GM18502 (cell line): ENCODE measurements around the gene PTPA.
"Not testable (repeated sequence)": the region's sequence is repeated elsewhere in the genome, so short reads cannot be mapped to it uniquely, and the experiment has no call there.

Source experiments
- ATAC-seq: cut with Tn5 transposase; IDR thresholded peaks from one replicate; pipeline ENCODE4 v1.9.1; 2021; ENCODE audit warnings: mild to moderate bottlenecking; ENCODE audit not compliant: unreplicated experiment, poor library complexity

Gene PTPA

DNA sequence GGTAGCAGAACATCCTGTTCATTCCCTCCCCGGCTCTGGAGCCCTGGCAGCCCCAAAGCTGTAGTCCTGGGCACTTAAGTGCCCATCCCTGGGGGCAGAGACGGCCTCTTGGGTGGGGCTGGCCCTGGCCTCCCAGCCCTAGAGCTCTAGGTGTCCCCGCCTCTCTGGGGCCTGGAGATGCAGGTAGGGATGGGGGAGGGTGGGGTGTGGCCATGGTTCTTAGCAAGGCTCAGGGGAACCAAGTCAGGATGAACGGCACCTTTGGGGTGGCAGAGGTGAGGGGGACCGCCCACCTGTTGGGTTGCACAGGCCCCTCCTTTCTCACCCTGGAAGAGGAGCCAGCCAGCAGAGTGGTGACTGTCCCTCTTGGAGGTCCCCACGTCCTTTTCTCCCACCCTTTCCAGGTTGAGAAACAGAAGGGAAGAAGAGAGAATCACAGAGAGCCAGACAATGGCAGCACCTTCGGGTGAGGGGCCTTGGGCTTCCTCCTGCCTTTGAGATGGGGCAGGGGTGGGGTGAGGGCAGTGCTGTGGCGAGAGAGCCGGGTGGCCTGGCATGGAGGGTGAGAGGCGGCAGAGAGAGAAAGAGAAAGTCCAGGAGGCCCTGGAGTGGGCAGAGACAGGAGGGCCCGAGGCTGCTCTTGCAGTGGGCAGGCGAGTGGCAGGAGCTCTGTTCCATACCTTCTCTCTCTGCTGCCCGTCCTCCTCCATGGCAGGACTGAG, 3.0 kb upstream of the PTPA start:
- ATAC-seq = no peak

DNA sequence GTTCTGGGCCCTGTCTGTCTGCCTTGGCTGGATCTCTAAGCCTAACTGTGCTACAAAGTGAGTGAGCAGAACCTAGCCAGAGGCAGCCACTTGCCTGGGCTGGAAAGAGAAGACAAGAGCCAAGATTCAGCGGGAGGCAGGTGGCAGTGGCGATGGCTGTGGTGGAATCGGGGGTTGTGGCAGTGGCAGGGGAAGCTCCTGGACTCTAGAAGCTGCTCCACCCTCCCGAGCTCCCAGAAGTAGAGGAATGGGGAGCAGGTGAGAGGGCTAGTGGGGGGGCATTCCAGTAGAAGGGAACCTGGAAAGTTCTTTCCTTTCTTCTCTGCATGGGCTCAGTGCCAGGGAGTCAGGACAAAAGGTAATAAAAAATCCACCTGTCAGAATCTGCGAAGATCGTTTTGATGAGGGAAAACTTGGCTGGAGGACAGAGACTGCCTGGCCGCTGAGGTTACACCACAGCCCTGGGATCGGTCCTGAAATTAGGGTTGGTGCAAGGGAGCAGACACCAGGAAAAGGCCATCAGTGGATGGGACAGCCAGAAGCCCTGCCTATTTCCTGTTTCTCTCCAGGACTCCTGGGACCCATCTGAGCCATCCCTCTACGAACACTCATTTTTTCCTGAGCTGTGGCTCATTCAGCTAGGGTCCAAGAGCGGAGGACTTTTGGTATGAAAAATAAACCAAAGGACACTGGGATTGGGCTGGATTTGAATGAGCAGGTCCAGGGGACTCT, 2.2 kb upstream of the PTPA start:
- ATAC-seq = no peak

DNA sequence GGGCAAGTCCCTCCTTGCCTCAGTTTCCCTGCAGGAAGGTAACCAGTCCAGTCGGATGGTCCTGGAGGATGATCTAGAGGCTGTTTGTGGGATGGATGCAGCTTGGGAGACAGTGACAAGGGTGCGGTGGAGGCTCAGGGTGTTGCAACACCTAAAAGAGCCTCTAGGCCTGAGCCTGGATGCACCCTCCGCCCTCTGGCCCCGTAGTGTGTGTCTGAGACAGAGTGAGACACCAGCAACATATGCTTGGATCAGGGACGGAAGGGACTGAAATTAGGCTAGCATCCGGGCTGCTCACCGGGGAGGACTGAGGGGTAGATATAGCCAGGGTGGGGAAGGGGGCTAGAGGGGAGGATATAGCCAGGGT, 1.7 kb upstream of the PTPA start:
- no peak for ATAC-seq

DNA sequence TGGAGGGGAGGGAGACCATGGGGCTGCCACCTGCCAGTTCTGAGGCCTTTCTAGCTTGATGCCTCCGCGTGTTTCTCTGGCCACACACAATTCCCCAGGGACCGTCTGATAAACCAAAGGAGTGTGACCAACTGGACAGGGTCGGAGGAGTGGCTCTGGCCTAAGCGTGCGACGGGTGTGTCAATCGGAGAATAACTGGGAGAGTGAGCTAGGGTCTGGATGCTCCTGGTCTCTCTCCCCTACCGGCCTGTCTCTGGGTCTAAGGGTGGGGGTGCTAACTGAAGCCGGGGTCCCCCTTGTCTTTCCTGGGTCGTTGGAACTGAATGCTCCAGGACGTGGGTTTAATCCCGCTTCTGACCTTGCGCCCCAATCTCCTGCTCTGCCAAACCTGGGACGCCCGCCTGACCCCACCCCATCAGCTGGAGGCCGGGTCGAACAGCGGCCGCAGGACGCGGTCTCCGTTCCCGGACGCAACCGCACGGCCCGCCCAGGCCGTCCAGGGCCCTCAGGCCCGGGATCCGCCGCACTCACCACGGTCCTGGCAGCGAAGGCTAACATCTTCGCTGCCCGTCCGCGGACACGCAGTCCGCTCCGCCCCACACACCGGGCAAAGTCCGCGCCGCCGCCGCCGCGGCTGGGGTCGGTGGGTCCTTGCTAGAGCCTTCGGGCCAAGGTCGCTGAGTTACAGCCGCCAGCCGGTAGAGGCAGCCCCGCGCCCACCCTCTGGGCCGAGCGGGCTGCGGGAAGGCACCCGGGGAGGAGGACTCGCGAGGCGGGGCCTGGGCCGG, 1.1 kb upstream of the PTPA start:
- peak; percentile 13 for ATAC-seq

DNA sequence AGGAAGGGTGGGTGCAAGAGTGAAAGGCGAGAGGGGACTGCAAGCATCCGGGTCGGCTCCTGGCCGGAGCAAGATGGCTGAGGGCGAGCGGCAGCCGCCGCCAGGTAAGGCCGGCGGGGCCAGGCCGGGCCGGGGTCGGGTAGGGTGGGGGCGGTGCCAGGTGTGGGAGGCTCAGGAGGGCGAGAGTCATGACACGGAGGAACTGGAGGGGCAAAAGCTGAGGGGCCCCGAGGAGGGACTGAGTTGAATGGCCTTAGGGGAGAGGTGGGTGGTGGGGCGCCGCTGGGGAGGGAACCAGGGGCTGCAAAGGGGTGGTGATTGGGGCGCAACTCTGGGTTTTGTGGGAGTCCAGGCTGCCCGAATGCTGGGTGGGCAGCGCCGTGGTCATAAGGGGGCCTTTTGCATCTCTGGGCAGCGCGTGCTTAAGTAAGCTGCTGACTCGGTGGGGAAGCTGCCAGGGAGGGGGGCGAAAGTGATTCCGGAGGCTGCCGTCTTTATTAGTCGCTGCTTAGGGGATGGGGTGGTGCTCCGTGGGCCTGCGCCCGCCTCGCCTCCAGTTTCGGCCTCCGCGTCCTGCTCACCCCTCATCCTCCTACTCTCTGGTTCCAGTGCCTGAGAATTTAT, 425 bp downstream of the PTPA start:
- peak; percentile 38 for ATAC-seq

DNA sequence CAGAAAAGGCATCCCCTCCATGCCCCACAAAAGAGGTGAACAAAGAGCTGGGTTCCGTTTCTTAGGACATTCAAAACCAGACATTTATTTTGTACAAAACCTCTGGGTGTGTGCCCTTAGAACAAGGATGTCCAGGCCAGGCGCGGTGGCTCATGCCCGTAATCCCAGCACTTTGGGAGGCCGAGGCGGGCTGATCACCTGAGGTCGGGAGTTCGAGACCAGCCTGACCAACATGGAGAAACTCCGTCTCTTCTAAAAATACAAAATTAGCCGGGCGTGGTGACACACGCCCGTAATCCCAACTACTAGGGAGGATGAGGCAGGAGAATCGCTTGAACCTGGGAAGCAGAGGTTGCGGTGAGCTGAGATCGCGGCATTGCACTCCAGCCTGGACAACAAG, 1.3 kb downstream of the PTPA start:
- not testable (repeated sequence) for ATAC-seq

DNA sequence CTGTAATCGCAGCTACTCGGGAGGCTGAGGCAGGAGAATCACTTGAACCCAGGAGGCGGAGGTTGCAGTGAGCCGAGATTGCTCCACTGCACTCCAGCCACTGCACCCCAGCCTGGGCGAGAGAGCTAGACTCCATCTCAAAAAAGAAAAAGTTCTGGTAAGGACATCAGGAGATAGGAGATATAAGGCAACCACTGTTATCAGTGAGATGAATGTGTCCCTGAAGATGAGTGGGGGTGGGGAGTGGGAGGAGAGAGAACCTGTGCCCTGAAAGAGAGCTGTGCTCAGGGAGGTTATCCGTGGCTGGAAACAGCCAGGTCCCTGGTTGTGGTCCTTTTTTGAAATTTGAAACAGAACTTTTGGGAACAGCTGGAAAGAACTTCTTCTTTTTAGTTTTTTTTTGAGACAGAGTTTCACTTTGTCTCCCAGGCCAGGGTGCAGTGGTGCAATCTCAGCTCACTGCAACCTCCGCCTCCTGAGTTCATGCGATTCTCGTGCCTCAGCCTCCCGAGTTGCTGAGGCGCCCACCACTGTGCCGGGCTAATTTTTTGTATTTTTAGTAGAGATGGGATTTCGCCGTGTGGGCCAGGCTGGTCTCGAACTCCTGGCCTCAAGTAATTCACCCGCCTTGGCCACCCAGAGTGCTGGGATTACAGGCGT, 2.6 kb downstream of the PTPA start:
- no peak for ATAC-seq

DNA sequence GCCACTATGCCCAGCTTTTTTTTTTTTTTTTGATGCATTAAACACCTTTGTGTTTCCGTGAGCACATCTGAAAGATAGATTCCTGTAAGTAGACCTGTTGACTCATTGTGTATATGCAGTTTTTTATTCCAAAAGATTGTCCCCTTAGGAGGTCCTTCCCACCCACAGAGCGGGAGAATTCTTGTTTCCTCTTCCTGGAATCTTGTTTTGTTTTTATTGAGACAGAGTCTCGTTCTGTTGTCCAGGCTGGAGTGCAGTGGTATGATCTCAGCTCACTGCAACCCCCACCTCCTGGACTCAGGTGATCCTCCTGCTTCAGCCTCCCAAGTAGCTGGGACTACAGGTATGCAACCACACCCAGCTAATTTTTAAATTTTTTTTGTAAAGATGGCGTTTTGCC, 7.6 kb downstream of the PTPA start:
- ATAC-seq = no peak

DNA sequence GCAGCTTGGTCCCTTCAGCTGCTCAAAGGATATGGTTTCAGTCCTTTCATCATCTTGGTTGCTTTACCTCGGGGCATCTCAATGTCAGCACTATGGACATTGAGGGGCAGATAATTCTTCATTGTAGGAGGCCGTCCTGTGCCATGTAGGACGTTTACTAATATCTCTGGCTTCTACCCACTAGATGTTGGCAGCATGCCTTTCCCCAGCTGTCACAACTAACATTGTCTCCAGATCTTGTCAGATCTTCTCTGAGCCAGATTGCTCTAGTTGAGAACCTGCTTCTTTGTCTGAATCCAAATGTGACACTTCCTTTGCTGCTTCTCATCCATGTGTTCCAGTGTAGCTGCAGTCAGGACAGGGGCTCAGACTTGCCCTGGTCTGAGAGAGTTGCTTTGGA, 10.3 kb downstream of the PTPA start:
- ATAC-seq = no peak

DNA sequence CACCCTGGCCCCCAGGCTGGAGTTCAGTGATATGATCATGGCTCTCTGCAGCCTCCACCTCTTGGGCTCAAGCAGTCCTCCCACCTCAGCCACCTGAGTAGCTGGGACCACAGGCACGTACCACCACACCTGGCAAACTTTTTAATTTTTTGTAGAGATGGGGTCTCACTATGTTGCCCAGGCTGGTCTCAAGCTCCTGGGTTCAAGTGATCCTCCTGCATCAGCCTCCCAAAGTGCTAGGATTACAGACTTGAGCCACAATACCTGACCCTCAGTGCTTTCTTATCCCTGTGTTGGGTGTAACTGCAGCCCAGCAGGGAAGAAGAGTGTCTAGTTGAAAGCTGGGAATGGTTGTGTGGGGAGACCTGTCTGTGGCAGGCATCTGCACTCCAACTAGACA, 10.9 kb downstream of the PTPA start:
- ATAC-seq = no peak

DNA sequence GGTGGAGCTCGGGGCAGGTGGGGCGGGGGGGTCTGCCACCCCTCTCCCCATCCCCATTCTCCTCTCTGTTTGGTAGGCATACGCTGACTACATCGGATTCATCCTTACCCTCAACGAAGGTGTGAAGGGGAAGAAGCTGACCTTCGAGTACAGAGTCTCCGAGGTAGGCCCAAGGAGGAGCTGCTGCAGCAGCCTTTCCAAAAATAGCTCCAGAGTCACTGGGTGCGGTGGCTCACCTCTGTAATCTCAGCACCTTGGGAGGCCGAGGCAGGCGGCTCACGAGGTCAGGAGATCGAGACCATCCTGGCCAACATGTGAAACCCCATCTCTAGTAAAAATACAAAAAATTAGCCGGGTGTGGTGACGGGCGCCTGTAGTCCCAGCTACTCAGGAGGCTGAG, 11.8 kb downstream of the PTPA start:
- ATAC-seq = not testable (repeated sequence)

DNA sequence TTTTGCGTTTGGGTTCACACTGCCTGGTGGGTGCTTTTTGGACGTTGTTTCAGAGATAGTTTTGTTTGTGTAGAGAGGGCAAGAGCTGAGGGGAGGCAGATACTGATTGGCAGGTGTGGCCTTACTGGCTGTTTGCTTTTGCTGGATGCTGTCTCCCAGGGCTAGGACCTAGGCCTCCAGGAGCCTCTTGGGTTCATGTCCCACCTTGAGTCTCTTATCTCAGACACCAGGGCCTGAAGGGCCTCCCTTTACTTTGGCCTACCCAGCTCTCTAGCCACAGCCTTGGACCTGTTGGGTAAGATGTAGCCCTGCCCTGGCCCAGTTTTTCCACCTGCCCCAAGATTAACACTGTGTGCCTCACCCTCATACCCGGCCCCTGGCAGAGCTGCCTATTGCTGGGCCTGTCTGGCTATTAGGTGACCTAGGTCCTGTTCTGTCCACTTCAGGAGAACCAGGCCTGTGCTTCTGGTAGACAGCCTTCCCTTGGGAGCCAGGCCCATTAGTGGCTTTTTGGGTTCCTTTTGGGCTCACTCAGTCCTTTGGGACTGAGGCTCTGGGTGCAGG, 13.4 kb downstream of the PTPA start:
- ATAC-seq = no peak

DNA sequence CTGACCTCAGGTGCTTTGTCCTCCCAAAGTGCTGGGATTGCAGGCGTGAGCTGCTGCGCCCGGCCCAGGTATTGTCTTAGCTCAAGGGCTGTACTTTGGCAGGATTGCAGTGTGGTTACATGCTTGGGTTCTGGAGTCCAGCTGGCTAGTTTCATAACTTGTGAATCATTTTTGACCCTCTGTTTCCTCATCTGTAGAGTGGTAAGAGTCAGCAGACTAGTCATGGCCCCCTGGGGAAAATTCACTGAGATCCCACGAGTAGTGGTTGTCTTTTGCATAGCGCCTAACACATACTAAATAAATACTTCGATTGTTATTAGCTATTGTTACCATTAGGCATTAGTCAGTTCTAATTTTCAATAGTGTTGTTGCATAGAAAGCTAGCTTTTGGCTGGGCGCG, 14.3 kb downstream of the PTPA start:
- no peak for ATAC-seq

DNA sequence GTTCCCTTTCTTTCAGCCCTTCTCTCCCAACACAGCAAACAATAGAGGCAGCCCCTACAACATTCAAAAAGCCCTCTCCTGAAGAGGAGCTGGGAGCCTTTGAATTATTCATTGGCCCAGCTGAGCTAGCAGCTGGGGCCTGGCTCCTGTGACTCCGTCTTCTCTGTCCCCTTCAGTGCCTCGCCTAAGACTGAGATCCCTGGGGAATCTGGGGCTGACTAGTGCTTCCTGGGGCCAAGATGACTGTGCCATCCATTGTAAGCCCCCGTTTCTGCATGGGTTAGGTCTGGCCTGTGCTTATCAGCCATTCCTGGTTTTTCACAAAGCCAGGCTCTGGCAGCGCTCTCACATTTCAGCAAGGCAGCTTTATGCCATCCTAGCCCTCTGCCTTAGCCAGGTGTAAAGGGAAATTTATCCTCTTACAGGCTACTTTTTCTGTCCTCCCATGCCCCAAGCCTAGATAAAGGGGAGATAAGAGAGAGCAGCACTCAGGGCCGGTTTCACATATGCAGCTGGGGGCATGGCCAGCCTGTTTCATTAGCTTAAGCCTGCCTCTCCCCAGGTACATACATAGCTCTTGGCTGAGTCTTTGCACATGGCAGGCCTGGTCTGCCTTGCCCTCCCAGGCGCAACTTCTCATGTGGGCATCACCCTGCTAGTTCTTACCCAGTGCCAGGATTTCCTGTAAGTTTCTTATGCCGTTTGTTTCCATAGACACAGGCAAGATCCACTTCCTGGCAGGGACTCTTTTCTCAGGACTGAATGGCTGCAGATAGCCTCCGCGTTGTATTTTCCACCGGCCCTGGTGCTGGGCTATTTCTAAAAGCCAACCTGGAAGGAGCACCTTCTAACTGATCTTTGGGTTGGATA, 15.8 kb downstream of the PTPA start:
- ATAC-seq = no peak

DNA sequence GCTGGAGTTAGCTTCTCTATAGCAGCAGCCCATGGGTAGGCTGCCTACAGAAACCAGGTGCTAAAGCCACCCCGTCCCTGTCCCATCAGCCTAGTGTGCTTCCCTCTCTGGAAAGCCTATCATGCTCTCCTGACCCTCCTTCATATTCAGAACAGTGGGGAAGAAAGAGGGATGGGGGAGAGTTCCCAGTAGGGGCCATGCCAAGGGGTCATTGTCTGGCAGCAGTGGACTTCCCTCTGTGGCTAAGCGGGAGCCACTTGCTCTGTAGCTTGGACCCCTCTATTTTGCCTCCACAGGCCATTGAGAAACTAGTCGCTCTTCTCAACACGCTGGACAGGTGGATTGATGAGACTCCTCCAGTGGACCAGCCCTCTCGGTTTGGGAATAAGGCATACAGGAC, 17.5 kb downstream of the PTPA start:
- ATAC-seq = no peak

DNA sequence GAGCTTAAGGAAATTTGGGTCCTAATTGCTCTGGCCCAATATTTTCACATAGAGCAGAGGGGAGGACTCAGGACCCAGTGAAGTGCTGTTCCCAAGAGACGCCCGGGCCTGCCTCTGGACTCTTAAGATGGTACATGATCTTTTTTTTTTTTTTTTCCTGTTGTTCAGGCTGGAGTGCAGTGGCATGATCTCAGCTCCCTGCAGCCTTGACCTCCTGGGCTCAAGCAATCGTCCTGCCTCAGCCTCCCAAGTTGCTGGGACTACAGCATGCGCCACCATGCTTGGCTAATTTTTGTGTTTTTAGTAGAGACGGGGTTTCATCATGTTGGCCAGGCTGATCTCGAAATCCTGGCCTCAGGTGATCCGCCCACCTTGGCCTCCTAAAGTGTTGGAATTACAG, 19.1 kb downstream of the PTPA start:
- not testable (repeated sequence) for ATAC-seq

DNA sequence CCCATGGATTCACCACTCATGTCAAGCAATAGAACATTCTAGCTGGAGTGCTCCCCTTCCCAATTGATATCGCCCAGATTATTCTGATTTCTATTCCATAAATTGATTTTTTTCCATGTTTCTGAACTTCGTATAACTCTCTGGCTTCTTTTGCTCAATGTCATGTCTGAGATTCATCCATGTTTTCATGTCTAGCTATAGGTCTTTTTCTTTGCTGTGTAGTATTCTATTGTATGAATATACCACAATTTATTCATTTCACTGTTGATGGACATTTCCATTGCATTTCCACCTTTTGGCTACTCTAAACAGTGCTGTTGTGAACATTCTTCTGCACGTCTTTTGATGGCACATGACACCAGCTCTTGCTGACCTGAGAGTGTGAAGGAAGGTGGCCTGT, 19.6 kb downstream of the PTPA start:
- ATAC-seq = no peak

DNA sequence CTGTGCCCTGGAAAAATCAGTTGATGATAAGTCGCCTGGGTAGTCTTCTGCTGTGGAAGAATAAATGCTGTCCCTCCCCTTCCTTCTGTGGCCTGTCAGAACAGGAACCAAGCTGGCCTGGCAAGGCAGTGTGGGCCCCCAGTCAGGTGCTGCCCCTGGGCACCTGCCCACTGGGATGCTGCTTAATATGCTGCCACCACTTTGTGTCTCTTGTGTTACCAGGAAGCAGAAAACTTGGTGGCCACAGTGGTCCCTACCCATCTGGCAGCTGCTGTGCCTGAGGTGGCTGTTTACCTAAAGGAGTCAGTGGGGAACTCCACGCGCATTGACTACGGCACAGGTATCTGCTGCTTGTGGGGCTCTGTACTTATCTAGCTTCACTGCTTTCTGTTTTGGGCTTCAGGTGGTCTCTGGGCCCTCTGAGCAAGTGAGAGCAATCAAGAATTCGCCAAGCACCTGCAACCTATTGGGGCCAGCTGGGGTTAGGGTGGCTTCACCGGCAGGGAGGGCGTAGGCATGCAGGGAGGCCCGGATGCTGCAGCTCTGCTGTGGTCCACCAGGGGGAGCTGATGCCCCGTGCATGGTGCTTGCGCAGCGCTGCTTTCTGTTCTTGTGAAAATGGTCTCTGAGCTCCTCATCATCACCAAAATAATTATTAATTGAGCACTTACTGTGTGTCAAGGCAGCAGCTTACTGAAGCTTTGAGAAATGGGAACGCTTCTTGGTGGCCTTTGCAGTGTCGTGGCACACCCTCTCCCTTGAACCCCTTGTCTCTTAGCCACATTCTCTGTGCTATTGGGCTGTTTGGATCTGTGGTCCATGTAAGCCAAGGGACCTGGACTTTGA, 20.3 kb downstream of the PTPA start:
- ATAC-seq = peak; percentile 71
